Nucleus accumbens (tissue), 56 donors: Measurements from ENCODE around the gene RAI1.

Experiments used
- DNase-seq, 56 donors: peaks; one replicate each; lab custom pipeline; 2025; lab: John Stamatoyannopoulos, UW

RAI1 gene

GRCh38 chr17:17847726-17848125, 166.5 kb downstream of the RAI1 start:
- no peak for DNase-seq

DNA sequence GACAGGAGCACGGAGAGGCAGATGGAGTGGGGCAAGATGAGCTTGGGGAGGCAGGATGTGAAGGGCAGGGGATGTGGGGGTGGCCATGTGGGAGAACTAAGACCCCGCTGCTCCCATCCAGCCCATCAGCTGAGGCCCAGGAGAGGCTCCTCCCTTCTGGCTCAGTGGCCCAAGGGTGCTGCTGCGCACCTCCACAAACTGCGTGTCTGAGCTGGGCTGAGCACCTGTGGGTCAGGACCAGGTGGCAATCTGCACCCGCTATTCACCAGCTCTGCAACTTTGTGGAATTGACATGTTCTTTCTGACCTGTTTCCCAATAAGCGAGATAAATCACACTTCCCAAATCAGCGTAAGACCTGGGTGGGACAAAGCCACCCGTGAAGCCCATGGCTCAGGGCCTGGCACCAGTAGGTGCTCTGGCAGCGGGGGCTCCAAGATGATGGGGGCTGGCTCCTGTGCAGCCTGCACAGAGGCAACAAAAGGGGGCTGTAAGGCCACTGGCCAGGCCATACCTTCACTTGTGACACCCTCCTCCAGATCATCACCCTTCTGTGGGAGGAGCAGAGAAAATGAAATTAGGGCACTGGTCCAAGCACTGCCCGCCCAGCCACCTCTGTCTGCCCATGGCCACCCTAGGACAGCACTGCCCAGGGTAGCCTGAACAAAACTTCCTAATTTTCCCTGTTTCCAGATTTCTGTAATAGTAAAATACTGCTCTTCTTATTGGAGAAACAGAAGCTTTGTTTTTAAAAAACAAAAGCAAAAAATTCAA, 167.2 kb downstream of the RAI1 start:
- DNase-seq: no peak

- peak in 35 of 56 donors; percentile 19 to 86 (median 47) for DNase-seq
Observed at GRCh38 chr17:17849147-17849820, 168.0 kb downstream of the RAI1 start.

- peak in 19 of 56 donors; percentile 21 to 69 (median 50) for DNase-seq
Observed at GRCh38 chr17:17849845-17850373, 168.7 kb downstream of the RAI1 start.

- no peak for DNase-seq
Observed at GRCh38 chr17:17851103-17852002, 170.1 kb downstream of the RAI1 start.

GRCh38 chr17:17852930-17853329, 171.7 kb downstream of the RAI1 start:
- no peak for DNase-seq

DNA sequence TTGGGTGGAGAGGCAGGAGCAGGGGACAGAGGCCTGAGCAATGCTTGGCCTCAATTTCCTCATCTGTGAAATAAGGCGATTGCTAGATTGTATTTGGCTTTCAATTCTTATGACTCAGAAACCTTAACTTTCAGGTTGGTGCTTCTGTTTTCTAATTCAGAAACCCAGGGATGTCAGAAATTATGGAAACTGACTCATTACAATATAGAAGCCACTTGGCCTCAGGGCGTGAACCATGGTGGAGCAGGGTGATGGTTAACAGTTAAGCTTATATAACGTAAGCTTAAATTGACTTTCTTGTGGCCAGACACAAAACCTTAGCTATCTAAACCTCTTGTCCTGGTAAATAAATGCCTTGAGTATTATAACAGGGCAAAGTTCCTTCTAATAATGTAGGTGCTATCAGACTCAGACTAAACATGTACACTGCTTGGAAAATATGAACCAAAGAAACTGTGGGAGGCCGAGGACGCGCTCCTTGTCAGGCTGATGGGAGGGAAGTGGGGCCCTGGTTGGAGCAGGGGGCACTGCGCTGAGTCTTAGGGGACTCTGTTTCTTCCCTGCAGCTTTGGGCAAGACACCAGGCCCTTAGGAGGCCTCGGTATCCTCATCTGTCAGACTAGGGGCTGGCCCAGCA, 172.7 kb downstream of the RAI1 start:
- DNase-seq: no peak

- peak in 13 of 56 donors; percentile 19 to 59 (median 42) for DNase-seq
Observed at GRCh38 chr17:17855976-17856375, 174.7 kb downstream of the RAI1 start.

GRCh38 chr17:17856386-17856785, 175.1 kb downstream of the RAI1 start:
- no peak for DNase-seq

DNA sequence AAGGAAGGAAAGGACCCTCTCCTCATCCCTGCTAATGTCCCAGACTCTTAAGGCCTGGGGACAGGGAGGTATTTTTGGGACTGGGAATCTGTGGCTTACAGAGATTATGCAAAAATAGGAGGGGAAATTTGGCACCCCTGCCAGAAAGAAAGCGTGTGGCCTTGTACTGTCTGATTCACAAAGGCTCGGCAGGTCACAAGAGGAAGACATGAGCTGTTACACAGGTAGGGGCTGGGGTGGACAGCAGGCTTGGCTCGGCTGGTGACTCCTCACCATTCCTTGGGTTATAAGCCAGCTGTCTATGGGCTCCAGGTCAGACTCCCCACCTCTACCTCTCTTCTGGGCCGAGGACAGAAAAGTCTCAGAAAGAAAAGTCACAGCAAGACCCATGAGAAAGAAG, 176.2 kb downstream of the RAI1 start:
- no peak for DNase-seq

- DNase-seq: peak in 46 of 56 donors; percentile 22 to 84 (median 52)
Observed at GRCh38 chr17:17859909-17860765, 178.9 kb downstream of the RAI1 start.

DNA sequence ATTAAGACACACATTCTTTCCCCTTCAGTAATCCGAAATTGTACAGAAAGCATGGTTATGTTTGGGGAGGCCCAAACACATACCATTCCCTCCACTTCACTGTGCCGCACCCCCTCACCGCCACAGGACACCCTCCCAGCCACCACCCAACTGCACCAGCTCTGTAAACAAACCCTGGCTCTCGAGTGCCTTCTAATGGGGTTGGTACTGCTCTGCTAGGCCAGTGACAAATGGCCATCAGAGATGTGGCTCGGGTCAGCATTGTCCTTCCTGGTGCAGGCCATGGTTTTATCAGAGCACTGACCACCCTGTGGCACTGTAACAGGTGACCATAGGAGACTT, 179.5 kb downstream of the RAI1 start:
- DNase-seq: no peak
